Activated CD8-positive, alpha-beta T cell treated with anti-CD3 and anti-CD28 coated beads, Interleukin-2, amount 10 ng/mL, durations not matched to agents 7 days and 5 days (primary cell): Measurements from ENCODE around the gene TMPO. TPM values are rescaled to one million over a fixed set of nuclear protein-coding genes. Genes with fewer than 3 reads are reported as not detected.
A peak's percentile ranks its signal among the peaks of the same experiment; 100 is the strongest.
"Not testable (repeated sequence)": the region's sequence is repeated elsewhere in the genome, so short reads cannot be mapped to it uniquely, and the experiment has no call there.

Experiments used
- ATAC-seq: fragments of 150-1000 bp; cut with Tn5 transposase; one replicate; pipeline ENCODE4 v1.10.0; 2021; ENCODE audit warnings: moderate library complexity
- CTCF ChIA-PET: fragments of 350-600 bp; sonication (Branson Sonifier 250); formaldehyde crosslinking; loops from one replicate; lab custom pipeline; 2021; ENCODE audit warnings: antibody characterized with exemption; lab: Charles Lee
- POLR2A ChIA-PET: fragments of 350-600 bp; sonication (Branson Sonifier 250); formaldehyde crosslinking; loops from one replicate; lab custom pipeline; 2021; ENCODE audit warnings: antibody characterized with exemption; lab: Charles Lee
- DNase-seq: peaks from one replicate; pipeline ENCODE4 v3.0.0-alpha.2; 2020
- H3K27ac Mint-ChIP-seq: one replicate; pipeline ENCODE4 v1.8.0; 2021; ENCODE audit warnings: mild to moderate bottlenecking, mixed read lengths
- H3K27me3 Mint-ChIP-seq: one replicate; pipeline ENCODE4 v1.8.0; 2021; ENCODE audit warnings: low read depth, mixed read lengths
- H3K36me3 Mint-ChIP-seq: one replicate; pipeline ENCODE4 v1.8.0; 2021; ENCODE audit warnings: low read depth, mixed read lengths
- H3K4me1 Mint-ChIP-seq: one replicate; pipeline ENCODE4 v1.8.0; 2021; ENCODE audit warnings: low read depth, mixed read lengths
- H3K4me3 Mint-ChIP-seq: one replicate; pipeline ENCODE4 v1.8.0; 2021; ENCODE audit warnings: mild to moderate bottlenecking, mixed read lengths
- H3K9me3 Mint-ChIP-seq: one replicate; pipeline ENCODE4 v1.8.0; 2022; ENCODE audit warnings: mixed read lengths; ENCODE audit not compliant: insufficient read depth
- total RNA-seq, 2 experiments: library from RNA; stranded (reverse); gene quantifications; one replicate each; pipeline ENCODE4 v1.2.3, GENCODE V29; 2021

Gene TMPO
- total RNA-seq, 2 experiments from 2014 or later, result 401 to 413 TPM

DNA sequence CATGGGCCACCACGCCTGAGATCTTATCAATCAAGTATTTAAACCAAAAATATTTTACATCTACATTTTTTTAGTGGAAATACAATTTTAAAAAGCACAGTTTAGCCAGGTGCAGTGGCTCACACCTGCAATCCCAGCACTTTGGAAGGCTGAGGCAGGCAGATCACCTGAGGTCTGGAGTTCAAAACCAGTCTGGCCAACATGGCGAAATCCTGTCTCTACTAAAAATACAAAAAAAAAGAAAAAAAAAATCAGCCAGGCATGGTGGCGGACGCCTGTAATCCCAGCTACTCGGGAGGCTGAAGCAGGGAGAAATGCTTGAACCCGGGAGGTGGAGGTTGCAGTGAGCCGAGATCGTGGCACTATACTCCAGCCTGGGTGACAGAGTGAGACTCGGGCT lies 27.0 kb upstream of the TMPO start:
- peaks cover 10% of the 10 kb centered on the region for H3K27me3 Mint-ChIP-seq
- H3K27ac Mint-ChIP-seq, H3K4me1 Mint-ChIP-seq, DNase-seq, H3K9me3 Mint-ChIP-seq, CTCF ChIA-PET, H3K4me3 Mint-ChIP-seq, ATAC-seq, H3K36me3 Mint-ChIP-seq: not testable (repeated sequence)
- POLR2A ChIA-PET, result interaction anchor here (1.4 kb wide), 1 partner anchor 26 kb away, joined by 5 read pairs; no protein-coding TSS in a partner anchor

DNA sequence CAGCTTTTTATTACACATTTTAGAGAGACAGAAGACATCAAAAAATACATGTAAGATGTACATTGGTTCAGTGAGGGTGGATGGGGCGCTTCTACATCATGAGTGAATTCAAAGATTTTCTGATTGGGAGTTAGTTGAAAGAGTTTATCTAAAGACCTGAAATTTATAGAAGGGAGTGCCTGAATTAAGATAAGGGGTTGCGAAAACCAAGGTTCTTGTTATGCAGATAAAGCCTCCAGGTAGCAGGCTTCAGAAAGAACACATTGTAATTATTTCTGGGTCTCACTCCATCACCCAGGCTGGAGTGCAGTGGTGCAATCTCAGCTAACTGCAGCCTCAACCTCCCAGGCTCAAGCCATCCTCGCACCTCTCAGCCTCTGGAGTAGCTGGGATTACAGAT lies 26.2 kb upstream of the TMPO start:
- ChIA-PET POLR2A (interaction anchor here (1.4 kb wide), 1 partner anchor 25 kb away, joined by 5 read pairs; no protein-coding TSS in a partner anchor), CTCF (interaction anchor here (5.9 kb wide), 1 partner anchor 26 kb away, joined by 76 read pairs; the partner anchor contains the start of gene TMPO)
- no peaks in the 10 kb centered on the region for H3K9me3 Mint-ChIP-seq
- H3K27ac Mint-ChIP-seq, result no peak overlapping the region
- no peak for DNase-seq
- H3K4me1 Mint-ChIP-seq, result peaks cover 7% of the 10 kb centered on the region
- H3K27me3 Mint-ChIP-seq, result peaks cover 10% of the 10 kb centered on the region
- ATAC-seq, result no peak
- no peaks in the 10 kb centered on the region for H3K36me3 Mint-ChIP-seq
- no peak overlapping the region for H3K4me3 Mint-ChIP-seq

DNA sequence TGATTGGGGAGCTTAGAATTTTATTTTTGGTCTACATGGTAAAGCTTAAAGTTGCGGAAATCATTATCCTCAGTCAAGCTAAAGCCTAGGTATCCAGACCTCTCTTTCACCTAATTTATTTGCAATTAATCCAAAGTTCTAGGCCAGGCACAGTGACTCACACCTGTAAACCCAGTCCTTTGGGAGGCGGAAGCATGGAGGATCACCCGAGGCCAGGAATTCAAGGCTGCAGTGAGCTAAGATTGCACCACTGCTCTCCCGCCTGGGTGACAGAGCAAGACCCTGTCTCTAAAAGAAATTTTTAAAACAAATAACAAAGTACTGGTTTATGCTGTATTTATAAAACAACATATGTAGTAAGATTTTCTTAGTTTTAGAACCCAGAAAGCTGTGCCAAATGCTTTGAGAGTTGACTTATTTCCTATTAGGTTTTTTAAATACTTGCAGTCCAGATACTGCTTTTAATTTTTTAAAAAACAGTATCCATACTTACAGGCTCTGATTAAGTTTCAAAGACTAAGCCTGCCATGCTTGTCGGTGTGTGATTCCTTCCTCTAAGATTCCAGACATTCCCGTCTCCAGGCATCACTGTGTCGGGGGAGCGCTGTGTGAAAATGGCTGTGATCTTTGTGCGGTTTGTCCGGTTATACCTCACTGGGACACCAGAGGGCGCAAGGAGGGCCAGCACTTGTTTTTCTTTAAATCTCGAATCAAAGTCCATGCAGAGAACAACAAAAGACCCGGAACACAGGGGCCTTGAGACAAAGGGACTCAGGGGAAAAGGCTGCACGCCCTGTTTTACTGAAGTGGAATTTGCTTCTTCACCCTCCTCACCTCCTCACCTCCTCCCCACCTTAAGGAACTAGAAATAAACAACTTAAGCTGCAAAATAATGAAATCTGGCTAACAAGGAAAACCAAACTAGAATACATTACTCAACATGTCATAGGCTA lies 24.6 kb upstream of the TMPO start:
- CTCF ChIA-PET, result interaction anchor here (0.6 to 5.9 kb wide), 27 partner anchors 10 to 507 kb away, joined by 3 to 76 read pairs (median 5); partner anchors contain the start of genes SLC25A3 and TMPO
- peaks cover 8% of the 10 kb centered on the region for H3K27me3 Mint-ChIP-seq
- peak; percentile 95 for ATAC-seq
- no peaks in the 10 kb centered on the region for H3K9me3 Mint-ChIP-seq
- H3K4me3 Mint-ChIP-seq, result peak overlapping the region; percentile 60
- POLR2A ChIA-PET, result interaction anchor here (2.0 to 2.8 kb wide), 2 partner anchors 13 to 25 kb away, joined by 9 to 57 read pairs; partner anchors contain the start of gene TMPO
- peak; percentile 88 for DNase-seq
- peak overlapping the region; percentile 94 for H3K27ac Mint-ChIP-seq
- H3K4me1 Mint-ChIP-seq, result peaks cover 7% of the 10 kb centered on the region
- no peaks in the 10 kb centered on the region for H3K36me3 Mint-ChIP-seq

DNA sequence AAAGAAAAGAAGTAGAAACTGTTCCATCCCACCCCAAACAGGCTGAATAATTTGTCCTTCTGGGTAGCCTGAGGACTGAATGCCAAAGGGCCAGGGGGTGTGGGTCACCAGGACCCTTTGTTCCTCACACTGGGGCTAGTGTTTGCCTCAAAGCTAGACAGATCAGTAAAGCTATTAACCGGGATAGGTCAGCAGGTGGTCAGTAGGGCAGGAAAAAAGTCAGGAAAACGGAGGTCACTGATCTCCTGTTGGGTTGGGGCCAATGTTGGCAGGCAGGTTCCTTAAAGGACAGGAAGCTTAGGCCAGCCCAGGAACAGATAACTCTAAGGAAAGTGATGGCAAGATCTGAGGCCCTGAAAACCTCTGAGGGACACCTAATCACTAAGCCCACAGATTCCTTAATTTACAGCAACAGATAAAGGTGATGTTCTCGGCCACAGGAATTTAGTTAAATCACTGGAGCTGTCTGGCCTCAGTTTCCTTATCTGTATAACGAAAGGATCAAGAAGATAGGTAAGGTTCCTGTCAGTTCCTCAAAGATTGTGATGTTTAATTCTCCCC lies 22.7 kb upstream of the TMPO start:
- Mint-ChIP-seq H3K36me3 (no peaks in the 10 kb centered on the region), H3K27ac (no peak overlapping the region), H3K27me3 (peaks cover 4% of the 10 kb centered on the region), H3K4me1 (peaks cover 9% of the 10 kb centered on the region), H3K9me3 (no peaks in the 10 kb centered on the region), H3K4me3 (no peak overlapping the region)
- DNase-seq, result no peak
- CTCF ChIA-PET, result interaction anchor here (1.1 to 5.9 kb wide), 11 partner anchors 8 to 322 kb away, joined by 3 to 76 read pairs (median 11); partner anchors contain the start of genes SLC25A3 and TMPO
- ATAC-seq, result no peak
- POLR2A ChIA-PET, result interaction anchor here (0.6 to 2.8 kb wide), 3 partner anchors 11 to 32 kb away, joined by 4 to 57 read pairs (median 9); partner anchors contain the start of gene TMPO

DNA sequence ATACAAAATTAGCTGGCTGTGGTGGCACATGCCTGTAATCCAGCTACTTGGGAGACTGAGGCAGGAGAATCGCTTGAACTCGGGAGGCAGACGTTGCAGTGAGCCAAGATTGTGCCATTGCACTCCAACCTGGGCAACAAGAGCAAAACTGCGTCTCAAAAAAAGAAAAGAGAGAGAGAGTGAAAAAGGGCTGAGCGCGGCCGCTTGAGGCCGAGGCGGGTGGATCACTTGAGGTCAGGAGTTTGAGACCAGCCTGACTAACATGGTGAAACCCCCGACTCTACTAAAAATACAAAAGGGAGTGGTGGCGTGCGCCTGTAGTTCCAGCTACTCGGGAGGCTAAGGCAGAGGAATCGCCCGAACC lies 14.1 kb upstream of the TMPO start:
- H3K27ac Mint-ChIP-seq, H3K9me3 Mint-ChIP-seq, DNase-seq, H3K36me3 Mint-ChIP-seq, H3K4me3 Mint-ChIP-seq, H3K27me3 Mint-ChIP-seq, ATAC-seq: not testable (repeated sequence)
- CTCF ChIA-PET, result interaction anchor here (1.3 to 2.8 kb wide), 2 partner anchors 10 to 241 kb away, joined by 3 to 16 read pairs; no protein-coding TSS in a partner anchor
- H3K4me1 Mint-ChIP-seq, result peaks cover 30% of the 10 kb centered on the region
- POLR2A ChIA-PET, result interaction anchor here (1.1 kb wide), 1 partner anchor 15 kb away, joined by 10 read pairs; no protein-coding TSS in a partner anchor

DNA sequence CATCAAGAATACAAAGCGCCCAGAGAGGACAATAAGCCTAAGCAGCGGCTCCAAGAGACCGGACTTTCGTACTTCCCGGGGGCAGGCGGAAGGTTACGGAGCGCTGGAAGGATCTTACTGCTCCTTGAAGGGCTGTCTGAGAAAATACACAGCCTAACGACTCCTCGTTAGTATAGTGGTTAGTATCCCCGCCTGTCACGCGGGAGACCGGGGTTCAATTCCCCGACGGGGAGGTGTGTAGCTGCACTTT lies 12.1 kb upstream of the TMPO start:
- peaks cover 26% of the 10 kb centered on the region for H3K4me1 Mint-ChIP-seq
- peak overlapping the region; percentile 99 for H3K27ac Mint-ChIP-seq
- POLR2A ChIA-PET, result interaction anchor here (0.7 to 5.1 kb wide), 5 partner anchors 9 to 16 kb away, joined by 3 to 94 read pairs (median 5); partner anchors contain the start of gene TMPO
- no peaks in the 10 kb centered on the region for H3K9me3 Mint-ChIP-seq
- CTCF ChIA-PET, result interaction anchor here (2.7 to 3.1 kb wide), 2 partner anchors 12 kb away, joined by 10 to 19 read pairs; partner anchors contain the start of gene TMPO
- ATAC-seq (peak; percentile 71), DNase-seq (peak; percentile 92)
- peaks cover 8% of the 10 kb centered on the region for H3K27me3 Mint-ChIP-seq
- peak overlapping the region; percentile 95 for H3K4me3 Mint-ChIP-seq
- H3K36me3 Mint-ChIP-seq, result peaks cover 10% of the 10 kb centered on the region

DNA sequence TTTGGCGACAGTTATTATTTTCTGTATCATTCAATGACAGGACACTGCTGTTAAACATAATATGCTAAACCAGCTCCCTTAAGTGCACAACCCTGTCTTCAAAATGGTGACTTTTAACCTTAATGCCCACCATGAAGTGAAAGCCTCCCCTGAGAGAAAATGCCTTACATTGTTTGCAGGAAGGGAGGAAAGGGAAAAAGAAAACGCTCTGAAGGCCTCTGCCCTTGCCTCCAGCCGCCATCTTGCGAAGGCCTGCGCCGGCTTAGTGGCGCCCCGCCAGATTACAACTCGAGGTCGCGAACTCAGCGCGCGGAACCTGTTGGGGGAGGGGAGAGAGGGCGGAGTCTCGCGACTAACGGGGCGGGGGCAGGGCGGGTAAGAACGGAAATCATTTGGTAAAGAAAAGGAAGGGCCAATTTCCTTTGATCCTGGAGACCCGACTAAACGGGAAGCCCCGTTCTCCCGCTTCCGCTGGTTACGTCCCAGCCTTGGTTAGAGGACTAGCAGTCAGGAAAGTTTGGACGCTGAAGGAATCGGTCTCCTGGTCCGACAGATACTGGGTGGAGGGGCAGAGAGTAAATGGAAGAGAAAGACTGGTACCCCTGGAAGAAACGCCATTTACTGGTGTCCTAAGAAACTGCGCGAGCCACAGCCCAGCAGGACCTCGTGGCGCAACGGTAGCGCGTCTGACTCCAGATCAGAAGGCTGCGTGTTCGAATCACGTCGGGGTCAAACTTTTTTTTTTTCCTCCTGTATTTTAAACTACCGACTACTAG lies 11.6 kb upstream of the TMPO start:
- DNase-seq (peak; percentile 96), ATAC-seq (peak; percentile 88)
- Mint-ChIP-seq H3K27me3 (peaks cover 8% of the 10 kb centered on the region), H3K27ac (peak overlapping the region; percentile 99), H3K4me1 (peaks cover 23% of the 10 kb centered on the region), H3K4me3 (peak overlapping the region; percentile 95), H3K9me3 (no peaks in the 10 kb centered on the region), H3K36me3 (peaks cover 10% of the 10 kb centered on the region)
- ChIA-PET CTCF (interaction anchor here (2.7 to 3.1 kb wide), 2 partner anchors 12 to 13 kb away, joined by 10 to 19 read pairs; partner anchors contain the start of gene TMPO), POLR2A (interaction anchor here (0.7 to 5.1 kb wide), 5 partner anchors 9 to 16 kb away, joined by 3 to 94 read pairs (median 5); partner anchors contain the start of gene TMPO)

DNA sequence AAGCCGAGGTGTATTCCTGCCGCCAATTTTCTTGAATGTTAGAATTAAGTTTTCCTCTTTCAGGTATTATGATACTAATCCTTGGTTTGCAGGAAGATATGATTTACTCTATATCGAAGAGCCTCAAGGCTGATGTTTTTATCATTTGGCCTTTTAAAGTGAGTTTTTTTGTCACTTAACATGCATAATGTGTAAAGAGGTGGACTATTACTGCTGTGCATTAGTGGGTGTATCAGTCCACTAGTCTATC lies 11.1 kb upstream of the TMPO start:
- Mint-ChIP-seq H3K9me3 (no peaks in the 10 kb centered on the region), H3K27ac (peak overlapping the region; percentile 99), H3K4me1 (peaks cover 23% of the 10 kb centered on the region), H3K36me3 (peaks cover 10% of the 10 kb centered on the region), H3K4me3 (peak overlapping the region; percentile 95), H3K27me3 (peaks cover 8% of the 10 kb centered on the region)
- ATAC-seq, result peak; percentile 5
- ChIA-PET POLR2A (interaction anchor here (1.6 to 5.1 kb wide), 2 partner anchors 11 to 12 kb away, joined by 9 to 94 read pairs; partner anchors contain the start of gene TMPO), CTCF (interaction anchor here (2.7 to 3.1 kb wide), 2 partner anchors 11 to 13 kb away, joined by 10 to 19 read pairs; partner anchors contain the start of gene TMPO)
- no peak for DNase-seq

DNA sequence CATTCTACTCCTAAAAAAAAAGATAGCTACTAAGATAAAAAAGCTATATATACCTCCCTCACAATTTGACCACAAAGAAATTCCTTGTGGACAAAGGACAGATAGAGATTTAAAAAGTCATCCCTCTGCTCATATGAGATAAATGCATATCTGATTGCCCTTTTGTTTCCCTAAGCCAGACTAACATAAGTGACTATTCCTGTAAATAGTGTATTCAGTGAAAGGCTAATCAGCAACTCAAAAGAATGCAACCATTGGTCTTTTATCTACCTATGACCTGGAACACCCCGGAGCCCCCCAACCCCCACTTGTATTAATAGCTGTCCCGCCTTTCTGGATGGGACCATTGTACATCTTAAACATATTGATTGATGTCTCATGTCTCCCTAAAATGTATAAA lies 6.3 kb upstream of the TMPO start:
- Mint-ChIP-seq H3K9me3 (no peaks in the 10 kb centered on the region), H3K27ac (no peak overlapping the region), H3K36me3 (peaks cover 14% of the 10 kb centered on the region), H3K27me3 (peaks cover 2% of the 10 kb centered on the region), H3K4me1 (peaks cover 28% of the 10 kb centered on the region), H3K4me3 (no peak overlapping the region)
- POLR2A ChIA-PET, result no interaction called here
- CTCF ChIA-PET, result interaction anchor here (1.4 kb wide), 1 partner anchor 18 kb away, joined by 7 read pairs; no protein-coding TSS in a partner anchor
- DNase-seq (no peak), ATAC-seq (no peak)

DNA sequence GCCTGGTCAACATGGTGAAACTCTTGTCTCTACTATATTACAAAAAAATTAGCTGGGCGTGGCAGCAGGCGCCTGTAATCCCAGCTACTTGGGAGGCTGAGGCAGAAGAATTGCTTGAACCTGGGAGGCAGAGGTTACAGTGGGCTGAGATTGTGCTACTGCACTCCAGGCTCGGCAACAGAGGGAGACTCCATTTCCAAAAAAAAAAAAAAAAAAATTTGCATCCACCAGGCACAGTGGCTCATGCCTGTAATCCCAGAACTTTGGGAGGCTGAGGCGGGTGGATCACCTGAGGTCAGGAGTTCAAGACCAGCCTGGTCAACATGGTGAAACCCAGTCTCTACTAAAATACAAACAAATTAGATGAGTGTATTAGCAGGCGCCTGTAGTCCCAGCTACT lies 3.6 kb upstream of the TMPO start:
- ChIA-PET CTCF (interaction anchor here (2.8 to 6.3 kb wide), 2 partner anchors 20 to 21 kb away, joined by 13 to 76 read pairs; no protein-coding TSS in a partner anchor), POLR2A (interaction anchor here (0.9 to 1.4 kb wide), 2 partner anchors 9 to 10 kb away, joined by 3 read pairs; no protein-coding TSS in a partner anchor)
- not testable (repeated sequence) for H3K9me3 Mint-ChIP-seq, H3K4me3 Mint-ChIP-seq, DNase-seq, H3K27ac Mint-ChIP-seq, H3K27me3 Mint-ChIP-seq, ATAC-seq
- Mint-ChIP-seq H3K36me3 (peaks cover 27% of the 10 kb centered on the region), H3K4me1 (peaks cover 17% of the 10 kb centered on the region)
